SU-DHL-6 (cell line): ENCODE data around the gene CCDC30.

Experiments used
- EZH2phosphoT487 ChIP-seq: fragments of 200-600 bp; sonication (generic), shearing (Covaris generic); conservative IDR thresholded peaks from 2 replicates; pipeline ENCODE4 v1.6.1; 2018; ENCODE audit warnings: mild to moderate bottlenecking, antibody characterized with exemption, low read length, moderate library complexity, mixed read lengths
- TF ChIP-seq, protein P1 (sequence below): fragments of 200-600 bp; sonication (generic); IDR thresholded peaks from one replicate; pipeline ENCODE4 v1.5.1; 2017; ENCODE audit warnings: antibody characterized with exemption, mild to moderate bottlenecking, low read length, moderate library complexity; ENCODE audit not compliant: insufficient read depth, poor library complexity, severe bottlenecking

DNA sequence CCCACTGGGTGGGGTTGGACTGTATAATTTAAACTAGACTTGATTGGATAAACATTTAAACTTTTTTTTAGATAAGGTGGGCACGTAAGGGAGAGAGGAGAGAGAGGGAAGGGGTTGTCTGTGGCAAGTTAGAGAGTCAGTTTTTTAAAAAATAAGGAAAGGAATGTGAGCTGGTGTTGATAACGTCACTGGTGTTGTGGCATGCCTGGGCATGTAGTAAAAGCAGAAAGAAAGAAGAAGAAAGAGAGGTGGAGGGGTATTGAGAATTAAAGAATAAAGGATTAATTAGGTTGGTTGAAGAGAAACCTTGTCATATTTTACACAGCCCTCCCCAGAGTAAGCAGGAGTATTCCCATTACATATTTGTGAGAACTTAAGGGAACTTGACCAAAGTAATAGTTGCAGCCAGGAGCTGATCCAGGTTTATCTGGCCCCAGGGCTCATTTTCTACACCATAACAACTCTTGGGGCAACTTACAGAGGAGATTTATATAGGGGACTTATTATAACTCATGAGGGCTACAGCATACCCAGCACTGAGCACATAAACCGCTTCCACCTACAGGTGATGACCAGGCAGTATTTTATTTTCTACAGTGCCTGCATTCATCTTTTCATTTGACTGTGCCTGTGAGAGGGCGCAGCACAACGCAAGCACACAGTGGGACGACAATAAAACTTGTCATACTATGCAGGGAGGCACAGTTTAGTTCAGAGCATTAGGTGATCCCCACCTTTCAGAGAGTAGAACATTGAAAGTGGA lies 70.2 kb downstream of the CCDC30 start:
- TF ChIP-seq, protein P1, sequence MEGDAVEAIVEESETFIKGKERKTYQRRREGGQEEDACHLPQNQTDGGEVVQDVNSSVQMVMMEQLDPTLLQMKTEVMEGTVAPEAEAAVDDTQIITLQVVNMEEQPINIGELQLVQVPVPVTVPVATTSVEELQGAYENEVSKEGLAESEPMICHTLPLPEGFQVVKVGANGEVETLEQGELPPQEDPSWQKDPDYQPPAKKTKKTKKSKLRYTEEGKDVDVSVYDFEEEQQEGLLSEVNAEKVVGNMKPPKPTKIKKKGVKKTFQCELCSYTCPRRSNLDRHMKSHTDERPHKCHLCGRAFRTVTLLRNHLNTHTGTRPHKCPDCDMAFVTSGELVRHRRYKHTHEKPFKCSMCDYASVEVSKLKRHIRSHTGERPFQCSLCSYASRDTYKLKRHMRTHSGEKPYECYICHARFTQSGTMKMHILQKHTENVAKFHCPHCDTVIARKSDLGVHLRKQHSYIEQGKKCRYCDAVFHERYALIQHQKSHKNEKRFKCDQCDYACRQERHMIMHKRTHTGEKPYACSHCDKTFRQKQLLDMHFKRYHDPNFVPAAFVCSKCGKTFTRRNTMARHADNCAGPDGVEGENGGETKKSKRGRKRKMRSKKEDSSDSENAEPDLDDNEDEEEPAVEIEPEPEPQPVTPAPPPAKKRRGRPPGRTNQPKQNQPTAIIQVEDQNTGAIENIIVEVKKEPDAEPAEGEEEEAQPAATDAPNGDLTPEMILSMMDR = no peak
- no peak for TF ChIP-seq EZH2phosphoT487
